Left forelimb (tissue), 1 donor: ENCODE measurements around the gene DHRS11.

Experiments used
- DNase-seq: peaks from one replicate; pipeline ENCODE4 v3.0.0-alpha.2; 2018; ENCODE audit warnings: low spot score

DHRS11 gene

GRCh38 chr17:36591434-36592315 is at the start of gene DHRS11:
Gene DHRS11, plus strand, starts transcription at chr17:36591879. Its CDS starts 131 bp downstream, at chr17:36592010.
- peak; percentile 87 for DNase-seq

- DNase-seq: no peak
These were observed 48.9 kb upstream of the DHRS11 start for GRCh38 chr17:36542755-36543154.

GRCh38 chr17:36544044-36544306 is 47.7 kb upstream of the DHRS11 start:
- DNase-seq: peak; percentile 68

- DNase-seq: peak; percentile 97
These were observed 47.2 kb upstream of the DHRS11 start, which contains the start of gene GGNBP2 for GRCh38 chr17:36544307-36545076. Gene GGNBP2, plus strand, starts transcription at chr17:36544919. Its CDS starts 806 bp downstream, at chr17:36545725.

DNA sequence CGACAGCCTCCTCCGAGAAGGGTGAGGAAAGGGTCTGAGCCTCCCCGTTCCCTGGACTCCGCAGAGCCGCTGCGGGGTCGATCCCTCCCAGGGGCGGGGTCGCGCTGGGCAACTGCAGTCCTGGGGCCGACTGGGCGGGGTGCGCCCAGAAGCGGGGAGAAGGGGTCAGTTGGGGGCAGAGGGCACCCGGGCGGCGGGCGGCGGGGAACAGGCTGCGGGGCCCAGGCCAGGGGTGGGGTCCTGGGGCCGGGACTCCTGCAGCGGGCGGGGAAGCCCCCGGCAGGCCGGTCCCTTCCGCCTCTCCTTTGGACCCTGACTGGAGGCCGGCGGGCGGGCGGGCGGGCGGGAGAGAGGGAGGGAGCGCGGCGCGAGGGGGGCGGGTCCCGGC is 46.6 kb upstream of the DHRS11 start:
- DNase-seq: no peak

- DNase-seq: peak; percentile 99
These were observed 45.9 kb upstream of the DHRS11 start for GRCh38 chr17:36545465-36546417.

GRCh38 chr17:36546418-36547093 is 45.1 kb upstream of the DHRS11 start:
- DNase-seq: no peak

DNA sequence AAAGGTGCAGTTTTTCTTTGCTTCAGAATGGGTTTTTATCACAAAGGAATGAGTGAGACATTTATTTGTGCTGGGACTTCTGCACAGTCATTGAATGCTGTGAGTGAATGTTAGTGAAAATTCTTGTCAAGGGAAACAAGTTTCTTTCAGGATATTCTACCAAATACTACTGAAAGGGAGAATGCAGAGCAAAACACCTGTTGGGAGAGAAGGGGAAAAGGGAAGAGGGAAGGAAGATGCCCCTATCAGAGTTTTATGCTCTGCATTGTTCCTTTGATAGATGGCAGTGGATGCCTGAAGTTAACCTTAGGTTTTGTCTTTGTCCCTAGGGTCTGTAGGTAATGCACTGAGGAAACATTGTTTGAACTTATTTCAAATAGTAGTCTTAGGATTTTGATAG is 43.9 kb upstream of the DHRS11 start:
- DNase-seq: no peak

- DNase-seq: no peak
These were observed 40.9 kb upstream of the DHRS11 start for GRCh38 chr17:36550491-36551417.

GRCh38 chr17:36553459-36553858 is 38.2 kb upstream of the DHRS11 start:
- DNase-seq: no peak

DNA sequence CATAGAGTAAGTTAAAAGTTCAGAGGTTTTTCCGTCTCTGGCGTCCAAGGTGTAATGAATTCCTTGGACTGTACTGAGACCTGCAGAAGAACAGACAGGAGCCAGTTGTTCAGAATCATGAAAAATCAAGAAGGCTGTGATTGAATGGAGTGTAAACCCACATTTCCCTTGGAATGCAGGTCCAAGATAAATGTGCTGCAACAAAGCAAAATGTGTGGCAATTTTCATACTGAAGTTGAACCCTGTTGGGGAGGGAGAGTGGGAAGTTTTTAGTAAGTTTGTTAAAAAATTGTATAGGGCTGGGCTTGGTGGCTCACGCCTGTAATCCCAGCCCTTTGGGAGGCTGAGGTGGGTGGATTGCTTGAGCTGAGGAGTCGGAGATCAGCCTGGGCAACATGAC is 25.6 kb upstream of the DHRS11 start:
- DNase-seq: no peak

- no peak for DNase-seq
These were observed 16.7 kb upstream of the DHRS11 start for GRCh38 chr17:36575028-36575427.

GRCh38 chr17:36576793-36577192 is 14.9 kb upstream of the DHRS11 start:
- no peak for DNase-seq

DNA sequence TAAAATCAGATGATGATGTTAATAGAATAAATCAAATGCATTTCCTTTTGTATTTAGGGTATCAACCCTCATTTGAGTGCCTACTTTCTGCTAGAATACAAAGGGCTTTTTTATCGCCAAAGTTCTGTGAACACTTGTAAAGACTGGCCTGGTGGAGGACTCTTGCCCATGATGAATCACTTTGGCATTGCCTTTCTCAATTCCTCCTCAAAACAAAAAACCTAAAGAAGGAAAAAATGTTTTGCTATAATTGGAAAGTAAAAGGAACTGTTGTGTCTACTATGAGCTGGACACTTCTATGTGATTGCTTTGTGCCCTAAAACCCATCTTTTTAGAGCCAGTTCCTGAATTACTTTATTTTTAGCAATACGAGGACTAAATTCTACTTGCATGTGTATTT is 13.0 kb upstream of the DHRS11 start:
- no peak for DNase-seq

DNA sequence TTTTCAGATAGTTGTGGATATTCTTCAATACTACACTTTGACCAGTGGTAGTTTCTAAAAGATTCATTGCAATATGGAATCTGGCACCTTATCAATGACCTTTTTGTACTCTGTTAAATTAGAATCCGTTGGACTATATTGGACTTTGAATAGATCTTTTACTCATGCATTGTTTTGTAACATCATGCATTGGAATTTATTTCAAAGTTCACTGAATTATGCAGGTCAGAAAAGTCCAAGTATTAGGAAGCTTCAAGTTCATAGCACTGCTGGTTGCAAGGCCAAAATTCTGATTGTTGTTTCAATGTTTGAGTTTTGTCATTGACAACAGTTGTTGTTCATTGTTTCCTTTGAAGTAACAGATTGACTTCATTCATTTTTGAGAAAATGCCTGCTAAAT is 7.9 kb upstream of the DHRS11 start:
- no peak for DNase-seq

- DNase-seq: no peak
These were observed 5.5 kb upstream of the DHRS11 start for GRCh38 chr17:36586138-36586537.

- no peak for DNase-seq
These were observed 1.6 kb upstream of the DHRS11 start for GRCh38 chr17:36590082-36590481.

GRCh38 chr17:36592316-36592715 is 637 bp downstream of the DHRS11 start:
- DNase-seq: no peak

DNA sequence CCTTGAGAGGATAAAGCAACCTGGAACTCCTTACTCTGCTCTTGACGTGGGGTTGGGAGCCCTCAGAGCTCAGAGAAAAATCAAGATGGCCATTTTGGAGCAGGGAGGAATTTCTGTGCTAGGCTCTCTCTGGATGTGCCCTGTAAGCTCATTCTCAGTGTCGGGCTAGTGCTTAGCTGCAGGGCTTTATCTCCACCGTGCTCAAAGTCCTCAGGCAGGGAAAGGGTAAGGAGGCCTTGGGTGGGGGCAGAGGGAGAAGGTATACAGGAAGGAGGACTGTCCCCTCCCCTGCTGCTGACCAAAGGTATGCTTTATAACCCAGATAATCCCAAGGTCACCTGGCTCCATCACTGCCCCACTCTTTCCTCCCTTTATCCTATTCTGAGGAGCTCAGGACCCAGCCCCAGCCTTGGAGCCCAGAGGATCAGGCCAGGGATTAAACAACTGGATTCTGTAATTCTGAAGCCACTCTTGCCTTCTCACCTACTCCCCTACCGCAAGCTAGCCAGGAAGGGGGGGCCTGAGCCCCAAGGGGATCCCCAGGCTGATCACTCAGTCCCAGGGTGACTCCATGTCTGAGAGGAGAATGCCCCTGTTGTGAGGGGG is 1.1 kb downstream of the DHRS11 start:
- DNase-seq: no peak
